HG02943 (cell line): ENCODE data around the gene GSE1.

Source experiments
- ATAC-seq: cut with Tn5 transposase; IDR thresholded peaks from one replicate; pipeline ENCODE4 v1.9.1; 2021; ENCODE audit warnings: mild to moderate bottlenecking, low read depth, moderate library complexity; ENCODE audit not compliant: unreplicated experiment

The GSE1 gene

GRCh38 chr16:85657267-85657650, 44.1 kb downstream of the GSE1 start:
- ATAC-seq = no peak

- no peak for ATAC-seq
Measured at GRCh38 chr16:85657996-85658395, 44.9 kb downstream of the GSE1 start.

DNA sequence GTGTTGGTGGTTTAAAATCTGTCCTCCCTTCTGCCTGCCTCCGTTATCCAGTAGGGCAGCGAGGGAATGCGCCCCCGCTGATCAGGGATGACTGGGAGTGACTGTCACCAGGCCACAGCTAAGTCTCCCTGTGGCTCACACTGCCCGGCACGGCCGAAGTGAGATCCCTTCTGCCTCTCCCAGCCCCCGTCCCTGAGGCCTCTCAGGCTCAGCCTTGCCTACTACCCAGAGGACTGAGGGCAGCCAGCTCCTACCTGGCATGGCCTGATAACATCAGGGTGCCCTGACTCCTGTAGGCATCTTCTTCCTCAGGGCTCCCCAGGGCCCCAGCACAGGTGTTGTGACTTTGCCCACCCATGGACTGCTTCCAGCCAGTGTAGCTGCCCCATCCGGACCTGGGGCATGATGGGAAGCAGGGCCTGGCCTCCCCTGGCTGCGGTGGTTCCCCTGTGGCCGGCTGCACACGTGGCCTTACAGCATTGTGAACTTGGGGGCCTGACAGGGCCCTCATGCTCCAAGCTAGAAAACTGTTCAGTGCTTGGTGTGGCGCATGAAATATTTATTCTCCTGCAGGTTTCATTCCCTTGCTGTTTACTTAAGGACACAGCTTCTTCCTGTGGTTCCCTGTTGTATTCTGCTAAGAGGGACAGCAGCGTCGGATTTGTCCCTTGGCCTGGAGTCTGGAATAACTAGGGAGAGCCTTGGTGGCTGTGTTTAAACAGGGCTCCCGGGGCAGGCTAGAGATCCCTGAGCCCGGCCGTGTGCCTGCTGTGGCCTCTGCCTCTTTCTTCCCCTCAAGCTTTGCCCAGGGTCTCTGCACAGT, 45.6 kb downstream of the GSE1 start:
- no peak for ATAC-seq

DNA sequence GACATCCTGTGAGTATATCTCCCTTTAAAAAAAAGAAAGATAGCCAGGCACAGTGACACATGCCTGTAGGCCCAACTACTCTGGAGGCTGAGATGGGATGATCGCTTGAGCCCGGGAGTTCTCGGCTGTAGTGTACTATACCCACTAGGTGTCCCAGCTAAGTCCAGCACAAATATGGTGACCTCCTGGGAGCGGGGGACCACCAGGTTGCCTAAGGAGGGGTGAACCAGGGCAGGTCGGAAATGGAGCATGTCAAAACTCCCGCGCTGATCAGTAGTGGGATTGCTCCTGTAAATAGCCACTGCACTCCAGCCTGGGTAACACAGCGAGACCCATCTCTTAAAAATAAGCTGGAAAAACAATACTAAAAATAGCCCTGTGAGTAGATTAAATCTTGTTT, 46.2 kb downstream of the GSE1 start:
- ATAC-seq = no peak

- no peak for ATAC-seq
Measured at GRCh38 chr16:85659805-85660511, 46.8 kb downstream of the GSE1 start.

GRCh38 chr16:85660843-85661739, 48.0 kb downstream of the GSE1 start:
- ATAC-seq = no peak

- no peak for ATAC-seq
Measured at GRCh38 chr16:85661740-85662481, 48.8 kb downstream of the GSE1 start.

DNA sequence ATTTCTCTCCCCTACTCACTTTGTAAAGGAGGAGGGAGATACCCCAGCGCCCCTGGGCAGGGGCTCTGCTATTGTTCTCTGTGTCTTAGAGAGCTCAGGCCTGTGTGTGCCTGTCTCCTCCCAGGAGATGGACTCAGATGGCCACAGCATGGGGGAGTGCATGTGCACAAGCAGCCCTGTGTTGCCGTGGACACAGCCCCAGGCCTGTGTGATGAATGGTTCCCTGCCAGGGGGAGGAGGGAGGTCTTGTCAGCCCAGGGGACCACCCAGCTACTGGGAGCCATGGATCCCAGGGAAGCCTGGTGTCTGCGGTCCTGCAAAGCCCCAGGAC, 49.3 kb downstream of the GSE1 start:
- ATAC-seq = no peak

DNA sequence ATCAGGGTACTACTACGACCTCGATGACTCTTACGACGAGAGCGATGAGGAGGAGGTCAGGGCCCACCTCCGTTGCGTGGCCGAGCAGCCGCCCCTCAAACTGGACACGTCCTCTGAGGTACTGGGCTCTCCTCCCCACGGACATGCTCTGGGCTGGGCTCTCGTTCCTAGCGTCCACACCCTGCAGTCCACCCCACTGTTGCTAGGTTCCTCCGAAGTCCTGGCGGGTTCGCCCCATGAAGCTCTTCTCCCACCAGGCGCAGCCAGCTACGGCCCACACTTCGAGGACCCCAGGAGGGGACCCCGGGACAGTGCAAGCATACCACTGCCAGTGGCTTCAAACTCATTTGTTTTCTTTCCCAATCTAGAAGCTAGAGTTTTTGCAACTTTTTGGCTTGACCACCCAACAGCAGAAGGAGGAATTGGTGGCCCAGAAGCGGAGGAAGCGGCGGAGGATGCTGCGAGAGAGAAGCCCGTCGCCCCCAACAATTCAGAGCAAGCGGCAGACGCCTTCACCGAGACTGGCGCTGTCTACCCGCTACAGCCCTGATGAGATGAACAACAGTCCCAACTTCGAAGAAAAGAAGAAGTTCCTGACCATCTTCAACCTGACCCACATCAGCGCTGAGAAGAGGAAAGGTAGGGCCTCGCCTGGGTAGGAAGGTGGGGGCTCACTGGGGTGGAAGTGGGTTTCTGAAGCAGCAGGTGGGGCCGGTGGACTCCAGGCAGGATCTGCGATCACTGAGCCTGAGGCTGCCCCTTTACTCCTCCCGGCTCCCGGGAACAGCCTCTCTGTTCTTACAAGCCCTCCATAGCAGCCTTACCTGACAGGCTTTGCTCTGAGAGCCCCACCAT, 50.1 kb downstream of the GSE1 start:
- ATAC-seq = no peak

DNA sequence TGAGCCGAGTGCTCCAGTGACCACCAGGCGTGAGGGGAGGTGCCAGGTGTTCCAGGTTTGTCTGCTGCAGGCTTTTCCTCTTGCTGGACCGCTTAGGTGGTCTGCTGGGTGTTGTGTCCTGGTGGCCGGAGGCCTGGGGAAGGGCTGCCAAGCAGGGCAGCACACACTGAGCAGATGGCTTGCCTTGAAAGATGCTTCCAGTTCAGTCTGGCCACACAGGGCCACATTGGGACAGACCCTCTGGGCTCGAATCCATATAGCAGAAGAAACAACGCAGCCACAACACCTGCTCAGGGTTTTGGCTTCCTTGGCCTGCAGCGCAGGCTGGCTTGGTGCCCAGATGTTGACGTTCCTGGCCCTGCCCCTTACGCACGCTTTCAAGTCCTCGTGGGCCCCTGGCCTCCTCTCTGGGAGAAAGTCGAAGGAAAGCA, 50.8 kb downstream of the GSE1 start:
- no peak for ATAC-seq

- ATAC-seq = no peak
Measured at GRCh38 chr16:85664580-85665372, 51.7 kb downstream of the GSE1 start.

GRCh38 chr16:85665373-85665740, 52.2 kb downstream of the GSE1 start:
- ATAC-seq = no peak

DNA sequence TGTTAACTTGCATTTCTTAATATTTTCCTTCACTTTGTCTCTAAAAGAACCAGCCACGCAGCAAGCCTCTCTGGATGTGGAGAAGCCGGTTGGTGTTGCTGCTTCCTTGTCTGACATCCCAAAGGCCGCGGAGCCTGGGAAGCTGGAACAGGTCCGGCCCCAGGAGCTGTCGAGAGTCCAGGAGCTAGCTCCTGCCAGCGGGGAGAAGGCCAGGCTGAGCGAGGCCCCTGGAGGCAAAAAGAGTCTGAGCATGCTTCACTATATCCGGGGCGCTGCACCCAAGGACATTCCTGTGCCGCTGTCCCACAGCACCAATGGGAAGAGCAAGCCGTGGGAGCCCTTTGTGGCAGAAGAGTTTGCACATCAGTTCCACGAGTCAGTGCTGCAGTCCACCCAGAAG, 52.8 kb downstream of the GSE1 start:
- no peak for ATAC-seq

GRCh38 chr16:85667261-85667660, 54.1 kb downstream of the GSE1 start:
- no peak for ATAC-seq

- no peak for ATAC-seq
Measured at GRCh38 chr16:85667841-85668413, 54.8 kb downstream of the GSE1 start.

DNA sequence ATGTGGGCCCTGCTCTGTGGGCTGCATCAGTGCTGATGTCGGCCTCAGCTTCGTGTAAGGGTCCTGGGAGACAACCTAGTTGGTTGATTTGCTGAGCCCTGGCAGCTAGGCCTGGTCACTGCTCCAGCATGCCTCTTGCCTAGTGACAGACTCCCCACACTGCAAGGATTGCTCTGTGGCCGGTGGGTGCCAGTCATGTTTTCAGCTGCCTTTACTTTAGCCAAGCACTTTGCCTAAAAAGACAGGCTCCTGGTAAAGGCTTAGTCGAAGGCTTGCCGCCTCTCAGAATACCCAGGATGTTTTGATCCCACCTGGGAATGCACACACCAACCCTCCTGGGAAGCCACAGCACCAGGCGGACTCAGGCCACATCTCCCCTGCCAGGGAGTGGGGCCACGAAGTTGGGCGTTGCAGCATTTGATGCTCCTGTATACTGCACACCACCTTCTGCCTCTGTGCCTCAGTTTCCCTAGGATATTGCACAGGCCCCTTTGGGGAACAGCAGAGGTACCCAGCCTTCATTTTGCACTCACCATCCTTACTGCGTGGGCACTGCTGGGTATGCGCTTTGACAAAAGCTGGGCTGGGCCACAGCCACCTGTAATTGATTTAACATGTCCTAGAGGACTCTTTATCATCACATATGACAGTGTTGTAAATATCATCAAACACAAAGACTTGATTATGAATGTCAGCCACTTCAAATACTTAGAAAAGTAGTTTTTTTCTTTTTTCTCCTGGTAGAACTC, 55.7 kb downstream of the GSE1 start:
- ATAC-seq = no peak

DNA sequence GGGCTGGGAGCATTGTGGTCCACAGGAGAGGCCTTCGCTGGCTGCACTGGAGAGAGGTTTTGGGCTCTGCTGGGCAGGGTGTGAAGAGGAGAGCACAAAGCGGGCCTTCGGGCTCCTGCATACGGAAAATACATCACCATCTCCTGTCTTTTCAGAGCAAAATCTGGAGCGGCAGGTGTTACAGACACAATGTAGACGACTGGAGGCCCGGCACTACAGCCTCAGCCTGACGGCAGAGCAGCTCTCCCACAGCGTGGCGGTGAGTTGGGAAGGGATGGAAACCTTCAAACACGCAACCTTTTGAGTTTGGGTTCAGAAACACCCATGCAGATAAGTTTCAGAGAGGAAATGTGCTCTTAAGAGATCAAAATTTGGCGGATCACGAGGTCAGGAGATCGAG, 57.7 kb downstream of the GSE1 start:
- no peak for ATAC-seq
